NB4 (cell line): ENCODE data around the gene CTDSP2.

Source experiments
- CTCF ChIP-seq: IDR thresholded peaks from one replicate; pipeline ENCODE4 v1.5.1; 2012; ENCODE audit warnings: low read depth, low read length
- MYC ChIP-seq: IDR thresholded peaks from 2 replicates; pipeline ENCODE4 v1.6.1; 2011; ENCODE audit warnings: low read depth, low read length
- POLR2A ChIP-seq: IDR thresholded peaks from 2 replicates; pipeline ENCODE4 v1.6.1; 2011; ENCODE audit warnings: mild to moderate bottlenecking; ENCODE audit not compliant: insufficient read length; ENCODE audit errors: extremely low read depth
- TF ChIP-seq, protein P1 (sequence below): IDR thresholded peaks from 2 replicates; pipeline ENCODE4 v1.6.1; 2011; ENCODE audit warnings: low read depth, low read length

- TF ChIP-seq CTCF (no peak), POLR2A (no peak), MYC (no peak)
- TF ChIP-seq, protein P1, sequence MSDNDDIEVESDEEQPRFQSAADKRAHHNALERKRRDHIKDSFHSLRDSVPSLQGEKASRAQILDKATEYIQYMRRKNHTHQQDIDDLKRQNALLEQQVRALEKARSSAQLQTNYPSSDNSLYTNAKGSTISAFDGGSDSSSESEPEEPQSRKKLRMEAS = no peak
Observed at GRCh38 chr12:57777367-57777766, 69.2 kb downstream of the CTDSP2 start.
